Measurements from ENCODE around the gene ZNF135. TPM values are rescaled to one million over a fixed set of nuclear protein-coding genes. Genes with fewer than 3 reads are reported as not detected.
A peak's percentile ranks its signal among the peaks of the same experiment; 100 is the strongest.

ZNF135 gene
- total and polyA plus RNA-seq, 2 donors (not counting 3 experiments of a cell fraction or from before 2014, with no cell fraction given): 1.2 to 1.5 TPM

DNA sequence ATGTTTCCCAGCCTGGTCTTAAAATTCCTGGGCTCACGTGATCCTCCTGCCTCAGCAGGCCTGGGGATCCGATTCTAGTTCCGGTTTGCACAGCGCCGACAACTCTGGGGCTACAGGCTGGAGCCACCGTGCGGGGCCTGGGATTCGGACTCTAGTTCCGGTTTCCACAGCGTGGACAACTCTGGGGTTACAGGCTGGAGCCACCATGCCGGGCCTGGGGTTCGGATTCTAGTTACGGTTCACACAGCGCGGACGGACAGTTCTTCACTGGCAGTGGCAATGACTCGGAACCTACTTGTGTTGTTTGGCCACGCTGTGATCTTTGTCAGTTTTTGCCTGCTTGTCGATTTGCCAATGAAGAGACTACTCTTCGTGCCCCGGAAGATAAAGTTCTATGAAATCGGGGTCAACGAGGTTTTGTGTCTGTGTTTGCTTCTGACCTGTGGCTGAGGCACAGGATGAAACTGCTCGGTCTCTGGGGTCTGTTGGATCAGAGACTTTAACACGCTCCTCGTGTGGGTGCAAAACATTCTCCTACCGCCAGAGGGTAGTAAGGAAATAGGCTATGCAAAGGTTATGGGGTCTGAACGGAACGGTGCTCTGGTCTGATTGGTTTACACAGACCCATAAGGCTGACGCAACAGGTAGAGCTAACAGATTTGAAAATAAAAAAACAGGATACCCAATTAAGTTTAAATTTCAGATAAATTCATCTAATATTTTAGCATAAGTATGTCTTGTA is 37.4 kb upstream of the ZNF135 start:
- Histone ChIP-seq H3K4me3 (replicated peaks in 1 of 3; ENCODE audit: insufficient read depth in 1 of 3, low read depth in 1 of 3, low read length in 3 of 3) (no peak overlapping the region), H3K4me2 (ENCODE audit: insufficient read depth, low read length) (no peak overlapping the region), H3K79me2 (ENCODE audit: control insufficient read depth, insufficient read depth, low read length) (no peaks in the 10 kb centered on the region), H3K9me1 (replicated peaks; ENCODE audit: control insufficient read depth, extremely low read depth, insufficient read depth, low read length) (no peaks in the 10 kb centered on the region), H2AFZ (ENCODE audit: low read depth, low read length) (no peak overlapping the region), H3K9me3 (replicated peaks; ENCODE audit: control insufficient read depth, insufficient read depth, low read length) (peaks cover 1% of the 10 kb centered on the region), H4K20me1 (replicated peaks; ENCODE audit: control insufficient read depth, extremely low read depth, insufficient read depth, low read length) (no peaks in the 10 kb centered on the region), H3K27me3 (ENCODE audit: control insufficient read depth in 2 of 2, insufficient read depth in 2 of 2, low read length in 2 of 2) (no peaks in the 10 kb centered on the region), H3K36me3 (ENCODE audit: control insufficient read depth in 2 of 2, extremely low read depth in 1 of 2, insufficient read depth in 2 of 2, low read length in 2 of 2) (no peaks in the 10 kb centered on the region), H3K9ac (replicated peaks; ENCODE audit: extremely low read depth, insufficient read depth, low read length) (no peak overlapping the region), H3K4me1 (ENCODE audit: control insufficient read depth, extremely low read depth, insufficient read depth, low read length) (no peaks in the 10 kb centered on the region), H3K27ac (ENCODE audit: insufficient read depth, low read depth, low read length) (no peak overlapping the region)
- ChIA-PET CTCF (no interaction called here), POLR2A (no interaction called here)
- no TSS peak for BruUV-seq (replicated peaks)
- no peak for FAIRE-seq
- dilution Hi-C loops (cut with MboI; ENCODE audit: extremely low pct_ligation_motif_present, low sequenced_read_pairs): no loop called here
- DNase-seq (ENCODE audit: low read depth, low spot score): peak; percentile 6
- intact Hi-C loops (cut with micrococcal nuclease): loop anchor here (2.0 kb wide), 1 partner anchor 133 kb away; no protein-coding TSS in a partner anchor
- no peak for TF ChIP-seq GATA2 (IDR thresholded peaks at IDR 0.05; ENCODE audit: insufficient read depth, insufficient read length, low read depth, low read length)
- TF ChIP-seq, protein P1, sequence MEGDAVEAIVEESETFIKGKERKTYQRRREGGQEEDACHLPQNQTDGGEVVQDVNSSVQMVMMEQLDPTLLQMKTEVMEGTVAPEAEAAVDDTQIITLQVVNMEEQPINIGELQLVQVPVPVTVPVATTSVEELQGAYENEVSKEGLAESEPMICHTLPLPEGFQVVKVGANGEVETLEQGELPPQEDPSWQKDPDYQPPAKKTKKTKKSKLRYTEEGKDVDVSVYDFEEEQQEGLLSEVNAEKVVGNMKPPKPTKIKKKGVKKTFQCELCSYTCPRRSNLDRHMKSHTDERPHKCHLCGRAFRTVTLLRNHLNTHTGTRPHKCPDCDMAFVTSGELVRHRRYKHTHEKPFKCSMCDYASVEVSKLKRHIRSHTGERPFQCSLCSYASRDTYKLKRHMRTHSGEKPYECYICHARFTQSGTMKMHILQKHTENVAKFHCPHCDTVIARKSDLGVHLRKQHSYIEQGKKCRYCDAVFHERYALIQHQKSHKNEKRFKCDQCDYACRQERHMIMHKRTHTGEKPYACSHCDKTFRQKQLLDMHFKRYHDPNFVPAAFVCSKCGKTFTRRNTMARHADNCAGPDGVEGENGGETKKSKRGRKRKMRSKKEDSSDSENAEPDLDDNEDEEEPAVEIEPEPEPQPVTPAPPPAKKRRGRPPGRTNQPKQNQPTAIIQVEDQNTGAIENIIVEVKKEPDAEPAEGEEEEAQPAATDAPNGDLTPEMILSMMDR (IDR thresholded peaks at IDR 0.05; ENCODE audit: extremely low read depth in 1 of 2, insufficient read depth in 1 of 2, low read depth in 1 of 2, low read length in 2 of 2): peak in 1 of 2 donors; percentile 12

DNA sequence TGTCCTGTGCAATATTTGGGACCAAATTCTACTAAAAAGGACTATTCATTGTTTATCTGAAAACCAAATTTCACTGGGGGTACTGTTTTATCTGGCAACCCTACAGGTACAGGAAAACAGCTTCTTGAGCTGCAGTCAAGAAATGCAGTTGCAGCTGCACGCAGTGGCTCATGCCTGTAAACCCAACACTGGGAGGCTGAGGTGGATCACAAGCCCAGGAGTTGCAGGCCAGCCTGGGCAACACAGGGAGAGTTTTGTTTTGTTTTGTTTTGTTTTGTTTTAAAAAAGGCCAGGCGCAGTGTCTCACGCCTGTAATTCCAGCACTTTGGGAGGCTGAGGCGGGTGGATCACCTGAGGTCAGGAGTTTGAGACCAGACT is 36.8 kb upstream of the ZNF135 start:
- no peak overlapping the region for H3K27ac ChIP-seq (ENCODE audit: insufficient read depth, low read depth, low read length)
- H4K20me1 ChIP-seq (replicated peaks; ENCODE audit: control insufficient read depth, extremely low read depth, insufficient read depth, low read length): no peaks in the 10 kb centered on the region
- no peaks in the 10 kb centered on the region for H3K9me1 ChIP-seq (replicated peaks; ENCODE audit: control insufficient read depth, extremely low read depth, insufficient read depth, low read length)
- FAIRE-seq (no peak), DNase-seq (ENCODE audit: low read depth, low spot score) (no peak)
- dilution Hi-C loops (cut with MboI; ENCODE audit: extremely low pct_ligation_motif_present, low sequenced_read_pairs): no loop called here
- H3K4me1 ChIP-seq (ENCODE audit: control insufficient read depth, extremely low read depth, insufficient read depth, low read length): no peaks in the 10 kb centered on the region
- ChIA-PET POLR2A (no interaction called here), CTCF (no interaction called here)
- no peak for TF ChIP-seq MYC (IDR thresholded peaks at IDR 0.05; ENCODE audit: low read depth, low read length)
- TF ChIP-seq JUN (IDR thresholded peaks at IDR 0.05; ENCODE audit: borderline replicate concordance, insufficient read depth, insufficient read length, low read depth): no peak
- TF ChIP-seq, protein P2, sequence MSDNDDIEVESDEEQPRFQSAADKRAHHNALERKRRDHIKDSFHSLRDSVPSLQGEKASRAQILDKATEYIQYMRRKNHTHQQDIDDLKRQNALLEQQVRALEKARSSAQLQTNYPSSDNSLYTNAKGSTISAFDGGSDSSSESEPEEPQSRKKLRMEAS (IDR thresholded peaks at IDR 0.05; ENCODE audit: insufficient read depth, insufficient read length): no peak
- TF ChIP-seq POLR2A (IDR thresholded peaks at IDR 0.05; ENCODE audit: low read depth, low read length): no peak
- no peak for TF ChIP-seq FOS (IDR thresholded peaks at IDR 0.05; ENCODE audit: borderline replicate concordance, insufficient read depth, low read length)
- TF ChIP-seq POLR2AphosphoS5 (IDR thresholded peaks at IDR 0.05; ENCODE audit: insufficient read depth, low read depth, low read length): no peak
- no peak for TF ChIP-seq GATA2 (IDR thresholded peaks at IDR 0.05; ENCODE audit: insufficient read depth, insufficient read length, low read depth, low read length)
- TF ChIP-seq, protein P1 (IDR thresholded peaks at IDR 0.05; ENCODE audit: extremely low read depth in 1 of 2, insufficient read depth in 1 of 2, low read depth in 1 of 2, low read length in 2 of 2): no peak
- no peak for TF ChIP-seq EZH2 (IDR thresholded peaks at IDR 0.05; ENCODE audit: borderline replicate concordance, low read depth, low read length, severe bottlenecking)
- no peaks in the 10 kb centered on the region for H3K36me3 ChIP-seq (ENCODE audit: control insufficient read depth in 2 of 2, extremely low read depth in 1 of 2, insufficient read depth in 2 of 2, low read length in 2 of 2)
- no peak overlapping the region for H2AFZ ChIP-seq (ENCODE audit: low read depth, low read length)
- H3K9ac ChIP-seq (replicated peaks; ENCODE audit: extremely low read depth, insufficient read depth, low read length): no peak overlapping the region
- H3K79me2 ChIP-seq (ENCODE audit: control insufficient read depth, insufficient read depth, low read length): no peaks in the 10 kb centered on the region
- H3K4me2 ChIP-seq (ENCODE audit: insufficient read depth, low read length): no peak overlapping the region
- H3K9me3 ChIP-seq (replicated peaks; ENCODE audit: control insufficient read depth, insufficient read depth, low read length): peaks cover 1% of the 10 kb centered on the region
- no TSS peak for BruUV-seq (replicated peaks)
- no peak overlapping the region for H3K4me3 ChIP-seq (replicated peaks in 1 of 3; ENCODE audit: insufficient read depth in 1 of 3, low read depth in 1 of 3, low read length in 3 of 3)
- intact Hi-C loops (cut with micrococcal nuclease): loop anchor here (2.0 kb wide), 1 partner anchor 133 kb away; no protein-coding TSS in a partner anchor
- H3K27me3 ChIP-seq (ENCODE audit: control insufficient read depth in 2 of 2, insufficient read depth in 2 of 2, low read length in 2 of 2): no peaks in the 10 kb centered on the region
